Mesendoderm (in vitro differentiated cells): ENCODE measurements around the gene ZNF263.
"Not testable (repeated sequence)": the region's sequence is repeated elsewhere in the genome, so short reads cannot be mapped to it uniquely, and the experiment has no call there.

Experiments
- DNase-seq: peaks from one replicate; pipeline ENCODE4 v3.0.0; 2013
- H2AK5ac ChIP-seq: 2 replicates; pipeline ENCODE4 v1.6.1; 2013; ENCODE audit warnings: low read length, inconsistent platforms
- H2BK120ac ChIP-seq: 2 replicates; pipeline ENCODE4 v1.6.1; 2013; ENCODE audit warnings: low read depth, mild to moderate bottlenecking, low read length, moderate library complexity, mixed read lengths
- H2BK15ac ChIP-seq: replicated peaks from 2 replicates; pipeline ENCODE4 v1.6.1; 2013; ENCODE audit warnings: low read depth, mild to moderate bottlenecking, moderate library complexity
- H2BK5ac ChIP-seq: 2 replicates; pipeline ENCODE4 v1.6.1; 2013; ENCODE audit warnings: low read length, inconsistent platforms
- H3K18ac ChIP-seq: 2 replicates; pipeline ENCODE4 v1.6.1; 2013; ENCODE audit warnings: mild to moderate bottlenecking, low read length, mixed read lengths
- H3K23ac ChIP-seq: one replicate; pipeline ENCODE4 v1.6.1; 2013; ENCODE audit warnings: low read length
- H3K27ac ChIP-seq: 2 replicates; pipeline ENCODE4 v1.5.1; 2013; ENCODE audit warnings: low read depth, mild to moderate bottlenecking, inconsistent platforms, low read length, moderate library complexity
- H3K27me3 ChIP-seq: 2 replicates; pipeline ENCODE4 v1.6.1; 2013; ENCODE audit warnings: low read length, control low read depth, mild to moderate bottlenecking, inconsistent platforms; ENCODE audit not compliant: insufficient read depth, poor library complexity
- H3K36me3 ChIP-seq: 2 replicates; pipeline ENCODE4 v1.6.1; 2013; ENCODE audit warnings: low read length, inconsistent platforms; ENCODE audit not compliant: control insufficient read depth, insufficient read depth
- H3K4ac ChIP-seq: one replicate; pipeline ENCODE4 v1.6.1; 2013; ENCODE audit warnings: low read depth, mild to moderate bottlenecking, low read length, moderate library complexity
- H3K4me1 ChIP-seq: 2 replicates; pipeline ENCODE4 v1.6.1; 2013; ENCODE audit warnings: low read depth, low read length, inconsistent platforms; ENCODE audit not compliant: control insufficient read depth
- H3K4me2 ChIP-seq: 2 replicates; pipeline ENCODE4 v1.6.1; 2013; ENCODE audit warnings: low read length
- H3K4me3 ChIP-seq: 2 replicates; pipeline ENCODE4 v1.5.1; 2013; ENCODE audit warnings: mild to moderate bottlenecking, low read length
- H3K56ac ChIP-seq: one replicate; pipeline ENCODE4 v1.6.1; 2013; ENCODE audit warnings: low read length
- H3K79me1 ChIP-seq: 2 replicates; pipeline ENCODE4 v1.6.1; 2013; ENCODE audit warnings: low read length, inconsistent platforms
- H3K79me2 ChIP-seq: 2 replicates; pipeline ENCODE4 v1.6.1; 2013; ENCODE audit warnings: mild to moderate bottlenecking, low read length; ENCODE audit not compliant: control insufficient read depth, insufficient read depth
- H3K9ac ChIP-seq: 2 replicates; pipeline ENCODE4 v1.6.1; 2013; ENCODE audit warnings: low read length, inconsistent platforms
- H4K5ac ChIP-seq: one replicate; pipeline ENCODE4 v1.6.1; 2013; ENCODE audit warnings: low read length
- H4K8ac ChIP-seq: one replicate; pipeline ENCODE4 v1.6.1; 2013; ENCODE audit warnings: low read depth, mild to moderate bottlenecking, control low read depth, low read length, moderate library complexity
- WGBS: extraction: QIAGEN DNeasy Blood & Tissue Kit; methylation state at CpG from one replicate; pipeline ENCODE4 v1.1.7; 2013; ENCODE audit warnings: low lambda C conversion rate, missing lambda C conversion rate; ENCODE audit not compliant: insufficient coverage; ENCODE audit errors: extremely low coverage; 5-methylcytosine and 5-hydroxymethylcytosine counted together

ZNF263 gene

DNA sequence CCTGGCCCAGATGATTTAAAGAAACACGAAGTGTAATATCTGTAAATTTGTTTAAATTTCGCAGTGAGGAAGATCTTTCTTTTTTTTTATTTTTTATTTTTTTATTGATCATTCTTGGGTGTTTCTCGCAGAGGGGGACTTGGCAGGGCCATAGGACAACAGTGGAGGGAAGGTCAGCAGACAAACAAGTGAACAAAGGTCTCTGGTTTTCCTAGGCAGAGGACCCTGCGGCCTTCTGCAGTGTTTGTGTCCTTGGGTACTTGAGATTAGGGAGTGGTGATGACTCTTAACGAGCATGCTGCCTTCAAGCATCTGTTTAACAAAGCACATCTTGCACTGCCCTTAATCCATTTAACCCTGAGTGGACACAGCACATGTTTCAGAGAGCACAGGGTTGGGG is 12.6 kb upstream of the ZNF263 start:
- no CpG with 5 or more reads among the region's 5 CpGs for WGBS
- H3K79me1 ChIP-seq, H3K27me3 ChIP-seq, H3K4me3 ChIP-seq, DNase-seq, H3K27ac ChIP-seq, H3K36me3 ChIP-seq, H3K23ac ChIP-seq, H3K4me1 ChIP-seq, H2BK120ac ChIP-seq, H3K18ac ChIP-seq, H3K79me2 ChIP-seq, H3K4ac ChIP-seq, H4K5ac ChIP-seq, H3K9ac ChIP-seq, H3K4me2 ChIP-seq, H4K8ac ChIP-seq, H2AK5ac ChIP-seq, H2BK15ac ChIP-seq, H2BK5ac ChIP-seq, H3K56ac ChIP-seq: not testable (repeated sequence)

- H3K27ac ChIP-seq, H3K18ac ChIP-seq, H3K23ac ChIP-seq, H3K4ac ChIP-seq, H4K8ac ChIP-seq, H4K5ac ChIP-seq, H2BK5ac ChIP-seq, H3K56ac ChIP-seq, H3K79me2 ChIP-seq, H3K4me3 ChIP-seq, H3K9ac ChIP-seq, H2BK120ac ChIP-seq, H2BK15ac ChIP-seq, H3K27me3 ChIP-seq, H3K4me1 ChIP-seq, H2AK5ac ChIP-seq, H3K4me2 ChIP-seq, H3K79me1 ChIP-seq, H3K36me3 ChIP-seq, DNase-seq: not testable (repeated sequence)
- WGBS: no CpG with 5 or more reads among the region's 22 CpGs
These were observed 12.0 kb upstream of the ZNF263 start for GRCh38 chr16:3271281-3271680.

GRCh38 chr16:3274490-3274889 is 8.8 kb upstream of the ZNF263 start:
- DNase-seq: no peak
- Histone ChIP-seq H4K8ac (no peak overlapping the region), H3K27me3 (no peaks in the 10 kb centered on the region), H3K4me3 (no peak overlapping the region), H3K79me2 (no peaks in the 10 kb centered on the region), H3K23ac (no peak overlapping the region), H3K18ac (no peak overlapping the region), H3K4me1 (no peaks in the 10 kb centered on the region), H2AK5ac (no peak overlapping the region), H2BK5ac (no peak overlapping the region), H3K9ac (no peak overlapping the region), H2BK15ac (no peak overlapping the region), H2BK120ac (no peak overlapping the region), H3K79me1 (no peaks in the 10 kb centered on the region), H3K27ac (no peak overlapping the region), H3K4me2 (no peak overlapping the region), H3K4ac (no peak overlapping the region), H3K36me3 (no peaks in the 10 kb centered on the region), H3K56ac (no peak overlapping the region), H4K5ac (no peak overlapping the region)
- WGBS: no CpG with 5 or more reads among the region's 4 CpGs

DNA sequence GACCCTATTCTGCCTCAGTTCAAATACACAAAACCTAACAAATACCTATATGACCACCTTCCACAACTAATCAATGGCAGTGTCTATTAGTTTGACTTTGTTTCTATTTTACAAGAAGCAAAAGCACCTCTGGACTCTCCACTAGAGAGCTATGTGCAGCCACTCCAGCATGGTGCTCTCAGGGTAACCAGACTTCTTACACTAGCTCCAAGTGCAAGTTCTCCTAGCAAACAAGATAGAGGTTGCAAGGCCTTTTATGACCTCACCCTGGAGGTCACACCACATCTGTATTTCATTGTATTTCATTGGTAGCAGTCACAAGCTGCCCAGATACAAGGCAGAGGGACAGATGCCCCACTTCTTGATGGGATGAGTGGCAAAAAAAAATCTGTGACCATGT is 8.3 kb upstream of the ZNF263 start:
- Histone ChIP-seq H4K8ac (no peak overlapping the region), H2AK5ac (no peak overlapping the region), H3K36me3 (no peaks in the 10 kb centered on the region), H3K9ac (no peak overlapping the region), H3K4ac (no peak overlapping the region), H4K5ac (no peak overlapping the region), H3K4me2 (no peak overlapping the region), H3K18ac (no peak overlapping the region), H3K79me1 (no peaks in the 10 kb centered on the region), H3K27ac (no peak overlapping the region), H3K4me3 (no peak overlapping the region), H2BK5ac (no peak overlapping the region), H3K4me1 (no peaks in the 10 kb centered on the region), H2BK15ac (no peak overlapping the region), H3K23ac (no peak overlapping the region), H3K56ac (no peak overlapping the region), H3K27me3 (no peaks in the 10 kb centered on the region), H3K79me2 (no peaks in the 10 kb centered on the region), H2BK120ac (no peak overlapping the region)
- DNase-seq: no peak

GRCh38 chr16:3276679-3277078 is 6.6 kb upstream of the ZNF263 start:
- Histone ChIP-seq H3K79me2 (no peaks in the 10 kb centered on the region), H2BK120ac (no peak overlapping the region), H3K23ac (no peak overlapping the region), H3K27me3 (no peaks in the 10 kb centered on the region), H3K79me1 (no peaks in the 10 kb centered on the region), H3K18ac (no peak overlapping the region), H3K4ac (no peak overlapping the region), H2AK5ac (no peak overlapping the region), H4K8ac (no peak overlapping the region), H3K9ac (no peak overlapping the region), H3K36me3 (no peaks in the 10 kb centered on the region), H3K56ac (no peak overlapping the region), H3K4me1 (no peaks in the 10 kb centered on the region), H4K5ac (no peak overlapping the region), H3K4me2 (no peak overlapping the region), H2BK15ac (no peak overlapping the region), H2BK5ac (no peak overlapping the region), H3K4me3 (no peak overlapping the region), H3K27ac (no peak overlapping the region)
- no peak for DNase-seq
- no CpG with 5 or more reads among the region's 5 CpGs for WGBS

DNA sequence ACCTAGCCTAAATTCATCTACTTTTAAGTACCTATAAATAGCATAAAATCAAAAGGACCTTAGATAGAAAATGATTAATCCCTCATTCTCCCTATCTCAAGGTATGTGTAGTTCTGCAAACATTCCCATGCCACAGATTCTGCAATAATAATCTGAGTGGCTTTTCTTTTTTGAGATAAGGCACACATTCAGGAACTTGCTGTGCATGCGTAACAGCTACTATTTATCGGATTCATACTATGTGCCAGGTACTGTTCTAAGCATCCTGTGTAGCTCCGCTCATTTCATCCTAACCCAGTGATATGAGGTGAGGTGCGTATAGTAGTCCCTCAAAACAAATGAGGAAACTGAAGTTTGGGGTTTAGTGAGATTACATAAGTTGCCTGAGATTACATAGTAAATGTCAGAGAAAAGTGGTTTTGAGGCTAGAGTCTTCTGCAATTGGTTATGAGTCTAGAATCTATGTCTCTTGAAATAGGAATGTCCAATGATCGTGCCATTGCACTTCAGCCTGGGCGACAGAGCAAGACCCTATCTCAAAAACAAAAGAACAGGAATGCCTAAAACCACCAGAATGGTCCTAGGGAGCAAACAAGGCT is 2.0 kb upstream of the ZNF263 start:
- H3K27me3 ChIP-seq: no peaks in the 10 kb centered on the region
- no peak overlapping the region for H3K27ac ChIP-seq
- H3K18ac ChIP-seq: no peak overlapping the region
- H4K8ac ChIP-seq: no peak overlapping the region
- H3K4me1 ChIP-seq: peaks cover 4% of the 10 kb centered on the region
- H2BK5ac ChIP-seq: no peak overlapping the region
- no peak overlapping the region for H4K5ac ChIP-seq
- H3K23ac ChIP-seq: no peak overlapping the region
- H2AK5ac ChIP-seq: no peak overlapping the region
- no peak for DNase-seq
- no peak overlapping the region for H3K4me3 ChIP-seq
- H3K4ac ChIP-seq: no peak overlapping the region
- no peak overlapping the region for H2BK120ac ChIP-seq
- no CpG with 5 or more reads among the region's 6 CpGs for WGBS
- peaks cover 29% of the 10 kb centered on the region for H3K79me2 ChIP-seq
- H3K4me2 ChIP-seq: no peak overlapping the region
- peaks cover 2% of the 10 kb centered on the region for H3K36me3 ChIP-seq
- H2BK15ac ChIP-seq: no peak overlapping the region
- no peak overlapping the region for H3K9ac ChIP-seq
- peaks cover 23% of the 10 kb centered on the region for H3K79me1 ChIP-seq
- no peak overlapping the region for H3K56ac ChIP-seq
